HuH-7.5 (cell line): Measurements from ENCODE around the gene SLC37A3.
"Not testable (repeated sequence)": the region's sequence is repeated elsewhere in the genome, so short reads cannot be mapped to it uniquely, and the experiment has no call there.

ENCODE experiments used
- DNase-seq: peaks from one replicate; pipeline ENCODE4 v3.0.0; 2011; ENCODE audit warnings: low spot score

The SLC37A3 gene

GRCh38 chr7:140312141-140312846 lies 86.0 kb downstream of the SLC37A3 start:
- no peak for DNase-seq

GRCh38 chr7:140311128-140311527 lies 87.2 kb downstream of the SLC37A3 start:
- not testable (repeated sequence) for DNase-seq

- no peak for DNase-seq
These were observed 87.9 kb downstream of the SLC37A3 start for GRCh38 chr7:140310337-140311002.

DNA sequence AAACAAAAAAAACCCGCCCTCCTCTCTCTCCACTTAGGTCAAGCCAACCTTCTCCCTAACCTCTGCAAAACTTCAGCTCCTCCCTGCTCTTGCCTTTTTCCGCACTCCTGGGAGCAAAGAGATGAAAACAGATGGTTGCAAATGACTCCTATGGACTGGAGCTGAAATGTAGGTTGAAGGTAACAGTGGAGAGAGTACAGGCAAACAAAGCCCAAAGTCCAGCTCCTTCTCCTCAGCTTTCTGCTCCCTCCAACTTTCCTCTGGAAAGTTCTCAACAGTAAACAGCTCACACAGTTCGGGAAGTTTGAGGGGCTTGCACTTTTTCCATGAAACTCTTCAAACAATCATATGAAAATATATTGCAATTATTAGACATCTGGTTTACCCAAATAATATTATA lies 90.3 kb downstream of the SLC37A3 start:
- no peak for DNase-seq

DNA sequence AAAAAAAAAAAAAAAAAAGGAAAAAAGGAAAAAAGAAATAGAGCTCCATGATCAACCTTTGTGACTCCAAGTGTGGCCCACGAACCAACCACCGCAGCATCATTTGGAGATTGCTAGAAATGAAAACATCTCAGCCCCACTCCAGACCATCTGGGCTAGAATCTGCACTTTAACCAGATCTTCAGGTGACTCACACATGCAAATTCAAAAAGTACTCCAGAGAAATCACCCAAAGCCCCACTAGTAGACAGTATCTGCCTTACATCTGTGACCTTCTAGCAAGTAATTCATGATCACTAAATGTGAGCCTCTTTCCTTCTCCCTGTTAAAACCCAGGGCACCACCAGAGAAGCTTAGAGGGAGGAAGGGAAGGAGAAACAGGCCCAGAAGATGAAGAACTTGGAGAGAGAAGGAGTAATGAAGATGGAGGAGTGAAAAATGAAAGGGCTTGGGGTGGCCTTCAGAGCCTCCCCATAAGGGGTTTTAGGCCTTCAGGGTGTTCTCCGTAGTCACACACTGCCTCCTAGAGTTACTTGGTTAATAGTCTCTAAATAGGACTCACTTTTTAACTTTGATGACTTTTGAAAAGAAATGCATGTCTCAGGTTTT lies 94.0 kb downstream of the SLC37A3 start:
- DNase-seq, result no peak

DNA sequence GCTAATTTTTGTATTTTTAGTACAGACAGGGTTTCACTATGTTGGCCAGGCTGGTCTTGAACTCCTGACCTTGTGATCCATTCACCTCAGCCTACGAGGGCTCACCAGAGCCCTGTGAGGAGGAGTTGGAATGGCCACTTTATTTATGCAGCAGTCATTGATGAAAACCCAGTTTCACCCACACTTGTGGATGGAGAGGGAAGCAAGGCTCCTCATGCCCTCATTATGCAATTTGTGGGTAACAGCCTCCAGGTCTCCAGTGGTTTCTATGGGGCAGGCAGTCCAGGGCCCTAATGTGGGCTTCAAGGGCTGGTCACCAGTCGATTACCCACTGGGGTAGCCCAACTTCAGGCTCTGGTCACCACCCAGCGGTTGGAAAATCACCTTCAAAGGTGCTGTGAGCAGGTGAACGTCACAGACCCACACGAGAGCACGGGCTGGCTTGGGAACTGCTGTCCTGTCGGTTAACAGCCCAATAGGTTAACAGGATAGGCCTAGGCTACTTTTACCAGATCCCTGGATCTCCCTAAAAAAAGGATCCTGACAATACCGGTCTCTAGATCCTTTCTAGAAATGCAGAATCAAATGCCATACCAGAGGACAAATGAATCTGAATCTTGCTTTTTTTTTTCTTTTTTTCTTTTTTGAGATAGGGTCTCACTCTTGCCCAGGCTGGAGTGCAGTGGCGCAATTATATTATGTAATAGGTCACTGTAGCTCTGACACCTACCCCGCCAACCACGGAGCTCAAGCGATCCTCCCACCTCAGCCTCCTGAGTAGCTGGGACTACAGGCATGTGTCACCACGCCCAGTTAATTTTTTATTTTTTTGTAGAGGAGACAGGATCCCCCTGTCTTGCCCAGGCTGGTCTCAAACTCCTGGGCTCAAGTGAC lies 97.8 kb downstream of the SLC37A3 start:
- no peak for DNase-seq

- DNase-seq, result no peak
These were observed 100.1 kb downstream of the SLC37A3 start for GRCh38 chr7:140298213-140298612.

DNA sequence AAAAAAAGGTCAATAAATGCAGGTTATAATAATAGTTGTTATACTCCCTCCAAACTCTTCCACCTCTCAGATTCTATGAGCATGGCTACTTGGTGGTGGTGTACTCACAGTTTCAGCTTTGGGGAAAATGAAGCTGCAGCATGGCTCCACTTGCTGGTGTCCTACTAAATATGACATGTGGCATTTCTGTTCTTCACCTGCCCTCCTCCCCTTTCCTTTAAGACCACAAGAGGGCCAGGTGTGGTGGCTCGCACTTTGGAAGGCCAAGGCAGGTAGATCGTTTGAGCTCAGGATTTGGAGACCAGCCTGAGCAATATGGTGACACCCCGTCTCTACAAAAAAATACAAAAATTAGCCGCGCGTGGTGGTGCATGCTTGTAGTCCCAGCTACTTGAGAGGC lies 101.1 kb downstream of the SLC37A3 start:
- no peak for DNase-seq

GRCh38 chr7:140295224-140295738 lies 103.0 kb downstream of the SLC37A3 start:
- DNase-seq, result no peak

- no peak for DNase-seq
These were observed 103.9 kb downstream of the SLC37A3 start for GRCh38 chr7:140294454-140294853.

DNA sequence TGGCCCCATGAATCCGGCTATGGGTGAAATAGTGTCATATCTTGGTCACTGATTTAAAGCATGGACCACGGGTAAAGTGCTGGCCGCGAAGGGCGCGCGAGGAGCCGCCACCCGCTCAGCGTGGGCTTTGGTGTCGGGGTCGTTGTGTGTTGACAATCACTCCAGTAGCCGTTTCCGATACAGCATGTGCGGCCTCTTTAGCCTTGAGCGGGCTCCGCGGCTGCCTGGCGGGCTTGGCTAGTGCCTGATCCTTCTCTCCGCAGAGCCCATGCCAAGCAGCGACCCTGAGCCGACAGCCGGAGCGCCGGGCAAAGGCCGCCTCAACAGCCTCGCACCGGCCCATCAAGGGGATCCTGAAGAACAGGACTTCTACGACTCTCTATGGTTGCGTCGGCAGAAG lies 105.9 kb downstream of the SLC37A3 start:
- no peak for DNase-seq

DNA sequence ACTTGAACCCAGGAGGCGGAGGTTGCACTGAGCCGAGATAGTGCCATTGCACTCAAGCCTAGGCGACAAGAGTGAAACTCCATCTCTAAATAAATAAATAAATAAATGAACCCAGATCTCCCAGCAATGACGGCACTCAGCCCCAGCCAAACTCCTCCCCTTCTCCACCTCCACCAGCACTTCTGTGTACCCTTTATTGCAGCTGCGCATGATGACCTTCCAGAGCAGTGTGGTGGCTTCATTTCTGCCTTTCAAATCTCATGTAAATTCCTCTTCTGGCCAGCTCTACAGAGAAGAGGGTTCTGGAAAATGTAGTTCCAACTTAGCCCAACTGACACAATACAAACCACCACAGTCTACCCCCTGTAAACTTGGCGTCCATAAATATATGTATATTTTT lies 108.5 kb downstream of the SLC37A3 start:
- no peak for DNase-seq

GRCh38 chr7:140287988-140288387 lies 110.3 kb downstream of the SLC37A3 start:
- no peak for DNase-seq

DNA sequence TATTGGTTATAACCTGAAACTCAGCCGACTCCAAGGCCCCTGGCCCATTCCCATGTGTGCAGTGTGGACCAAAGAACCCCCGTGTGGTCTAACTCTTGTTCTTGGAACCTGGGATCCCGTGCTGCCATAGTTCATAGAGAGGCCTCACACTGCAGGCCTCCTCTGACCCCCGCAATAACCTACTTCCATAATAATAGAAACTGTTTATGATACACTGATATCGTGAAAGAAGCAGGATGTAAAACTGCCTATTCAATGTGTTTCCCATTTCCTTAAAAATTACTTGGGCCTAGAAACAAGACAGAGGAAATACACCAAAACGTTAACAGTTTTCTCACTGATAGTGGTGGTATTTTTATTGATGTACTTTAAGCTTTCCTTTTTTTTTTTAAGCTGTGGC lies 112.4 kb downstream of the SLC37A3 start:
- DNase-seq, result no peak

DNA sequence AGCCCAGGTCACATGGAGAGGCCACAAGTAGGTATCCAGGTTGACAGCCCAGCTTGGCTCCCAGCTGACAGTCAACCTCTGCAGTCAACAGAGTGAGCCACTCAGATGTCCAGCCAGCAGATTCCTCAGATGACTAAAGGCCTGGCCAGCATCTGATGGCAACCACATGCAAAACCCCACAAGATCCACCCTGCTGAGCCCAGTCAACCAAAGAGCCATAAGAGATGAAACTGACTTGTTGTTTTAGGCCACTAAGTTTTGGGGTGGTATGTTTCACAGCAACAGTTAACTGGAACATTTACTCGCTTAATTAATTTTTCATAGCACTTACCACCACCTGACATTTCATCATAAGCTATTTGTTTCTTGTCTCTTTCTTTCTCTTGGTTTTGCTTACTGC lies 114.3 kb downstream of the SLC37A3 start:
- DNase-seq, result no peak
